ENCODE measurements around the gene CDK1. TPM values are rescaled to one million over a fixed set of nuclear protein-coding genes. Genes with fewer than 3 reads are reported as not detected.

The CDK1 gene
- total RNA-seq = 1 to 10 TPM; 1.0 to 8.0 (median 5.2) TPM

DNA sequence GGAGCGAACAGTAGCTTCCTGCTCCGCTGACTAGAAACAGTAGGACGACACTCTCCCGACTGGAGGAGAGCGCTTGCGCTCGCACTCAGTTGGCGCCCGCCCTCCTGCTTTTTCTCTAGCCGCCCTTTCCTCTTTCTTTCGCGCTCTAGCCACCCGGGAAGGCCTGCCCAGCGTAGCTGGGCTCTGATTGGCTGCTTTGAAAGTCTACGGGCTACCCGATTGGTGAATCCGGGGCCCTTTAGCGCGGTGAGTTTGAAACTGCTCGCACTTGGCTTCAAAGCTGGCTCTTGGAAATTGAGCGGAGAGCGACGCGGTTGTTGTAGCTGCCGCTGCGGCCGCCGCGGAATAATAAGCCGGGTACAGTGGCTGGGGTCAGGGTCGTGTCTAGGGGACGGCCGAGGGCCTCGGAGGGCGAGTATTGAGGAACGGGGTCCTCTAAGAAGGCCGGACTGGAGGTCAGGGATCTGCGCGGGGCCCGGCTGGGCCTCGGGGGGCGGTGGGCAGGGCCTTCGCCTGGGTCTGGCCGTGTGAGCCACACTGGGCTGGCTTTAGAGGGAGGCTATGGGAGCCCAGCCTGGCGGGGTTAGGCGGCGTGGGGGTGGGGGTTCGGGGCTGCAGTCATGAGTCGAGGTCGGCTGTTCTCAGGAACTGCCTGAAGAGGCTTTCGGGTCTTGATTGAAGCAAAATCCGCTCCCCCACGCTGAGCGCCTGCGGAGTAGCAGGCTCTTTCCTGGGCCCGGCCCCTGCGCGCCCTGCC lies at the start of gene CDK1:
Gene CDK1 (plus strand): TSS at position 265 of the 757 bp plus-strand sequence. CDS start 1,688 bp downstream, outside the sequence.
- TF ChIP-seq EP300 (IDR thresholded peaks at IDR 0.05) (no peak), POLR2AphosphoS5 (IDR thresholded peaks at IDR 0.05) (peak in 1 of 2 donors; percentile 48)
- peaks cover 9 to 16% (median 10%) of the 10 kb centered on the region in 4 donors for H3K4me1 ChIP-seq
- ATAC-seq (ENCODE audit: low FRiP score in 2 of 2) = peak; percentile 99 to 100
- H3K4me3 ChIP-seq = peak within 1 kb of the TSS; percentile 44 to 87 (median 66)
- WGBS, 2 donors = 0 to 1% methylated on average over 24 to 42 of the region's 58 CpGs
- peak; percentile 90 to 95 for DNase-seq
- no peaks in the 10 kb centered on the region for H3K9me3 ChIP-seq
- no peaks in the 10 kb centered on the region for H3K36me3 ChIP-seq
- peak within 1 kb of the TSS in 3 of 4 donors; percentile 59 to 77 (median 64) for H3K27ac ChIP-seq
- H3K27me3 ChIP-seq = no peaks in the 10 kb centered on the region

DNA sequence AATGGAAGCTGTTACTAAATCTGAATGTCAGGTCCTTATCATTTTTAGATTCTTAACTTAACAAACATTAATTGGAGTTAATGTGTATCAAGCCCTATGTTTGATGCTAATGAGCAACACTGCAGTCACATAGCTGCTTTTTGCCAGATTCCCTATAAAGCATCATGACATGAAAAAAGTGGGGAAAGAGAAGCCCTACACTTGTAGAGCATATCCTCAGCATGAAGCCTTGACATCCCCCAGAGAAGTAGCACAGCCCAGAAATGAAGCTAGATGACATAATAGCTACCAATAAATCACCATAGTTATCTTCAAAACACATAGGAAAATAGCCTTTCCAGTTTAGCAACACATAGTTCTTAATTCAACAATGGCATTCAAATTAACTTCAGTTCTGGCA lies 49.2 kb upstream of the CDK1 start:
- Histone ChIP-seq H3K4me3 (no peak overlapping the region), H3K4me1 (peaks cover 0 to 15% (median 6%) of the 10 kb centered on the region in 4 donors), H3K27me3 (peaks cover 0 to 6% (median 2%) of the 10 kb centered on the region in 4 donors), H3K9me3 (no peaks in the 10 kb centered on the region), H3K27ac (no peak overlapping the region), H3K36me3 (no peaks in the 10 kb centered on the region)
- ATAC-seq (ENCODE audit: low FRiP score in 2 of 2) = no peak
- TF ChIP-seq POLR2AphosphoS5 (IDR thresholded peaks at IDR 0.05) (no peak), CTCF (IDR thresholded peaks at IDR 0.05) (no peak), POLR2A (IDR thresholded peaks at IDR 0.05) (no peak), EP300 (IDR thresholded peaks at IDR 0.05) (no peak)
- no peak for DNase-seq

- H3K4me3 ChIP-seq = peak overlapping the region in 3 of 4 donors; percentile 65 to 67 (median 67)
- no peaks in the 10 kb centered on the region for H3K9me3 ChIP-seq
- peaks cover 0 to 6% (median 2%) of the 10 kb centered on the region in 4 donors for H3K27me3 ChIP-seq
- TF ChIP-seq EP300 (IDR thresholded peaks at IDR 0.05) = no peak
- no peak for TF ChIP-seq POLR2AphosphoS5 (IDR thresholded peaks at IDR 0.05)
- peak in 1 of 4 donors; percentile 34 for TF ChIP-seq POLR2A (IDR thresholded peaks at IDR 0.05)
- no peak for TF ChIP-seq CTCF (IDR thresholded peaks at IDR 0.05)
- no peak for ATAC-seq (ENCODE audit: low FRiP score in 2 of 2)
- DNase-seq = peak in 1 of 2 donors; percentile 44
- H3K27ac ChIP-seq = peak overlapping the region; percentile 8 to 91 (median 68)
- WGBS, 2 donors = 40 to 46% methylated on average over 3 of the region's 3 CpGs
- peaks cover 0 to 15% (median 7%) of the 10 kb centered on the region in 4 donors for H3K4me1 ChIP-seq
- no peaks in the 10 kb centered on the region for H3K36me3 ChIP-seq
These were observed 47.0 kb upstream of the CDK1 start for GRCh38 chr10:60731134-60731885.

DNA sequence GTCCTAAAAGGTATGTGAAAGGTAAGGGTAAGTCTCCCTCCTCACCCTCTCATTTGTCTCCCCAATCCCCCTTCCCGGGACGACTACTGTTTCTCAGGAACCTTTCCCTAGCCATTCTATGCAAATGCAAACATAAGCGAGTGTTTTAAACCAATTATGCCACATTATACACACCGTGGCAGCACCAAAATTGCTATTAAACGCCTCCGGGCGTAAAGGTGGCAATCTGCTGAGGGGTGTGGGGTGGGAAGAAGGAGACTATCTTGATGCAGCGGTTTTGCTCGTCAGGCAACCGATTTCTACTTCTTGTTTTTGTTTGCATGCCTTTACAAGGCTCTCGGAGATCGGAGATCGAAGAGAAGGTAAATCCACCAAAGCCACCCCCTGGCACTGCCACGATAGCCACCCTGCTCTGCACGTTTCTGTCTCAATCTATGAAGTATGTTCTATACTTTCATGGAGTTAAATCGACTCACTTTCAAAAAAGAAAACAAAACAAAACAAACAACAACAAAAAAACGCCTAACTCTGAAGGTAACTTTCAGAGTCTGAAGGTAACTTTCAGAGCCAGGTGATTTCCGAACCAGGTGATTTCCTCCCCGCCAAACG lies 46.0 kb upstream of the CDK1 start:
- peaks cover 0 to 6% (median 2%) of the 10 kb centered on the region in 4 donors for H3K27me3 ChIP-seq
- H3K36me3 ChIP-seq = no peaks in the 10 kb centered on the region
- H3K4me1 ChIP-seq = peaks cover 0 to 15% (median 7%) of the 10 kb centered on the region in 4 donors
- peak in 1 of 2 donors; percentile 22 for DNase-seq
- H3K27ac ChIP-seq = peak overlapping the region; percentile 76 to 91 (median 89)
- H3K9me3 ChIP-seq = no peaks in the 10 kb centered on the region
- TF ChIP-seq POLR2A (IDR thresholded peaks at IDR 0.05) (no peak), POLR2AphosphoS5 (IDR thresholded peaks at IDR 0.05) (no peak), EP300 (IDR thresholded peaks at IDR 0.05) (no peak), CTCF (IDR thresholded peaks at IDR 0.05) (no peak)
- 17 to 20% methylated on average over 20 of the region's 20 CpGs for WGBS, 2 donors
- peak overlapping the region; percentile 38 to 67 (median 66) for H3K4me3 ChIP-seq
- ATAC-seq (ENCODE audit: low FRiP score in 2 of 2) = peak in 1 of 2 donors; percentile 19

Data from upper lobe of left lung (tissue), 6 donors.